Trophoblast cell (in vitro differentiated cells and primary cell): ENCODE results near the gene ARHGEF33.

Experiments used
- DNase-seq, 2 donors: peaks; one replicate each; pipeline ENCODE4 v3.0.0-alpha.2; 2016
- H2AFZ ChIP-seq: 2 replicates; pipeline ENCODE4 v1.6.1; 2013; ENCODE audit warnings: low read length, moderate library complexity, mild to moderate bottlenecking; ENCODE audit not compliant: insufficient read depth, poor library complexity
- H2AK5ac ChIP-seq: 2 replicates; pipeline ENCODE4 v1.6.1; 2013; ENCODE audit warnings: mild to moderate bottlenecking, low read length
- H2BK120ac ChIP-seq: 2 replicates; pipeline ENCODE4 v1.6.1; 2013; ENCODE audit warnings: low read length, mild to moderate bottlenecking, moderate library complexity; ENCODE audit not compliant: insufficient read depth, poor library complexity
- H2BK12ac ChIP-seq: 2 replicates; pipeline ENCODE4 v1.6.1; 2013; ENCODE audit warnings: mild to moderate bottlenecking, low read length, moderate library complexity
- H2BK5ac ChIP-seq: 2 replicates; pipeline ENCODE4 v1.6.1; 2013; ENCODE audit warnings: low read length, low read depth, moderate library complexity, mild to moderate bottlenecking; ENCODE audit not compliant: poor library complexity
- H3K14ac ChIP-seq: 2 replicates; pipeline ENCODE4 v1.6.1; 2013; ENCODE audit warnings: mild to moderate bottlenecking, low read length
- H3K18ac ChIP-seq: 2 replicates; pipeline ENCODE4 v1.6.1; 2013; ENCODE audit warnings: mild to moderate bottlenecking, low read length
- H3K23ac ChIP-seq: 2 replicates; pipeline ENCODE4 v1.6.1; 2013; ENCODE audit warnings: low read length
- H3K27ac ChIP-seq: 2 replicates; pipeline ENCODE4 v1.5.1; 2013; ENCODE audit warnings: low read depth, mild to moderate bottlenecking, inconsistent platforms, low read length, moderate library complexity
- H3K27me3 ChIP-seq: 2 replicates; pipeline ENCODE4 v1.6.1; 2013; ENCODE audit warnings: inconsistent platforms, mild to moderate bottlenecking, low read length, moderate library complexity; ENCODE audit not compliant: insufficient read depth
- H3K36me3 ChIP-seq, 2 experiments: 1 replicate in 1 of 2; 2 replicates in 1 of 2; pipeline ENCODE4 v1.6.1; 2013; ENCODE audit warnings: low read length in 2 of 2, mild to moderate bottlenecking in 2 of 2, moderate library complexity in 1 of 2; ENCODE audit not compliant: insufficient read depth in 2 of 2, control insufficient read depth in 1 of 2
- H3K4ac ChIP-seq: 2 replicates; pipeline ENCODE4 v1.6.1; 2013; ENCODE audit warnings: low read depth, mild to moderate bottlenecking, low read length, moderate library complexity
- H3K4me1 ChIP-seq, 2 experiments: 1 replicate in 1 of 2; 2 replicates in 1 of 2; pipeline ENCODE4 v1.6.1; 2013; ENCODE audit warnings: low read length in 2 of 2, mild to moderate bottlenecking in 2 of 2, moderate library complexity in 1 of 2; ENCODE audit not compliant: insufficient read depth in 2 of 2, control insufficient read depth in 1 of 2
- H3K4me2 ChIP-seq: 2 replicates; pipeline ENCODE4 v1.6.1; 2013; ENCODE audit warnings: inconsistent platforms, mild to moderate bottlenecking, low read length, moderate library complexity
- H3K4me3 ChIP-seq: 2 replicates; pipeline ENCODE4 v1.5.1; 2013; ENCODE audit warnings: mild to moderate bottlenecking, low read depth, low read length, inconsistent platforms
- H3K79me1 ChIP-seq: one replicate; pipeline ENCODE4 v1.6.1; 2013; ENCODE audit warnings: low read length
- H3K79me2 ChIP-seq: 2 replicates; pipeline ENCODE4 v1.6.1; 2013; ENCODE audit warnings: low read length, mild to moderate bottlenecking; ENCODE audit not compliant: control insufficient read depth, insufficient read depth, poor library complexity
- H3K9ac ChIP-seq: 2 replicates; pipeline ENCODE4 v1.6.1; 2013; ENCODE audit warnings: mild to moderate bottlenecking, low read length
- H3K9me3 ChIP-seq: 2 replicates; pipeline ENCODE4 v1.6.1; 2013; ENCODE audit warnings: low read depth, mild to moderate bottlenecking, control low read depth, inconsistent platforms, low read length; ENCODE audit not compliant: insufficient read depth
- H4K12ac ChIP-seq: 2 replicates; pipeline ENCODE4 v1.6.1; 2013; ENCODE audit warnings: low read depth, mild to moderate bottlenecking, low read length, moderate library complexity
- H4K8ac ChIP-seq: 2 replicates; pipeline ENCODE4 v1.6.1; 2013; ENCODE audit warnings: low read depth, mild to moderate bottlenecking, low read length, moderate library complexity
- H4K91ac ChIP-seq: one replicate; pipeline ENCODE4 v1.6.1; 2013; ENCODE audit warnings: low read depth, mild to moderate bottlenecking, low read length, moderate library complexity
- WGBS: extraction: QIAGEN DNeasy Blood & Tissue Kit; methylation state at CpG from one replicate; pipeline ENCODE4 v1.1.7; 2013; ENCODE audit warnings: missing lambda C conversion rate; ENCODE audit not compliant: insufficient read length, insufficient coverage; ENCODE audit errors: extremely low coverage; 5-methylcytosine and 5-hydroxymethylcytosine counted together

ARHGEF33 gene

DNA sequence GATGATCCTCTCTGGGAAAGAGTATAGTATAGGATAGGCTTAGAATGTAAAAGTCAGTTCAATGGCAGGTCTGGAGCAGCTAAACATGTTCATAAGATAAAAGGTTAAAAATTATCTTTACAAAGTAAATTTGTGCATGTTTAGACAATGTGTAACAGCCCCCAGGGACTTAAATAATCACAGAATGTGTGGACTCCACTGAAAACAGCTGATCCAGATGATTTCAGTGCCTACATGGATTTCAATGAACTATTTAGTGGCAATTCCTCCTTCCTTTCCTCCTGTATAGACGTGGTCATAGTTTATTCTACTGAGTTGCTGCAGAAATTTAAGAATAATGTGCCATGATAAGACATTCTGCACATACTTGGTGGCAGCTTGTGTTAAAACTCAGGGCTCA lies 42.9 kb downstream of the ARHGEF33 start:
- Histone ChIP-seq H2AK5ac (no peak overlapping the region), H3K9me3 (no peaks in the 10 kb centered on the region), H3K23ac (no peak overlapping the region), H3K27me3 (no peaks in the 10 kb centered on the region), H3K4me2 (no peak overlapping the region), H3K9ac (no peak overlapping the region), H4K12ac (no peak overlapping the region), H3K18ac (no peak overlapping the region), H4K8ac (no peak overlapping the region), H3K4me3 (no peak overlapping the region), H3K27ac (no peak overlapping the region), H2AFZ (no peak overlapping the region), H3K4me1 (peaks cover 0 to 5% of the 10 kb centered on the region in 2 experiments), H3K14ac (no peak overlapping the region), H3K79me1 (peaks cover 2% of the 10 kb centered on the region), H3K4ac (no peak overlapping the region), H2BK120ac (no peak overlapping the region), H3K36me3 (no peaks in the 10 kb centered on the region), H2BK12ac (no peak overlapping the region), H4K91ac (no peak overlapping the region), H3K79me2 (no peaks in the 10 kb centered on the region), H2BK5ac (no peak overlapping the region)
- DNase-seq, result peak; percentile 63 to 97
- no CpG with 5 or more reads among the region's 1 CpG for WGBS

- DNase-seq, result no peak
- Histone ChIP-seq H3K4me1 (peaks cover 0 to 7% of the 10 kb centered on the region in 2 experiments), H3K18ac (no peak overlapping the region), H2BK120ac (no peak overlapping the region), H3K23ac (no peak overlapping the region), H3K14ac (no peak overlapping the region), H3K27me3 (no peaks in the 10 kb centered on the region), H4K91ac (no peak overlapping the region), H3K4ac (no peak overlapping the region), H2AFZ (no peak overlapping the region), H3K79me2 (no peaks in the 10 kb centered on the region), H2AK5ac (no peak overlapping the region), H2BK12ac (no peak overlapping the region), H3K9ac (no peak overlapping the region), H4K8ac (no peak overlapping the region), H2BK5ac (no peak overlapping the region), H4K12ac (no peak overlapping the region), H3K4me3 (no peak overlapping the region), H3K36me3 (no peaks in the 10 kb centered on the region), H3K4me2 (no peak overlapping the region), H3K9me3 (no peaks in the 10 kb centered on the region), H3K27ac (no peak overlapping the region), H3K79me1 (peaks cover 2% of the 10 kb centered on the region)
- no CpG with 5 or more reads among the region's 3 CpGs for WGBS
These were observed 44.0 kb downstream of the ARHGEF33 start for GRCh38 chr2:38933653-38934052.

GRCh38 chr2:38934742-38935141 lies 45.1 kb downstream of the ARHGEF33 start:
- no peak for DNase-seq
- Histone ChIP-seq H3K9ac (no peak overlapping the region), H2BK12ac (no peak overlapping the region), H2AK5ac (no peak overlapping the region), H4K12ac (no peak overlapping the region), H3K4me3 (no peak overlapping the region), H3K36me3 (no peaks in the 10 kb centered on the region), H3K14ac (no peak overlapping the region), H4K91ac (no peak overlapping the region), H3K4ac (no peak overlapping the region), H3K79me1 (peaks cover 2% of the 10 kb centered on the region), H3K9me3 (no peaks in the 10 kb centered on the region), H3K27ac (no peak overlapping the region), H3K27me3 (no peaks in the 10 kb centered on the region), H3K23ac (no peak overlapping the region), H2AFZ (no peak overlapping the region), H3K79me2 (no peaks in the 10 kb centered on the region), H3K4me1 (peaks cover 0 to 7% of the 10 kb centered on the region in 2 experiments), H4K8ac (no peak overlapping the region), H2BK5ac (no peak overlapping the region), H3K4me2 (no peak overlapping the region), H2BK120ac (no peak overlapping the region), H3K18ac (no peak overlapping the region)
- no CpG with 5 or more reads among the region's 5 CpGs for WGBS

DNA sequence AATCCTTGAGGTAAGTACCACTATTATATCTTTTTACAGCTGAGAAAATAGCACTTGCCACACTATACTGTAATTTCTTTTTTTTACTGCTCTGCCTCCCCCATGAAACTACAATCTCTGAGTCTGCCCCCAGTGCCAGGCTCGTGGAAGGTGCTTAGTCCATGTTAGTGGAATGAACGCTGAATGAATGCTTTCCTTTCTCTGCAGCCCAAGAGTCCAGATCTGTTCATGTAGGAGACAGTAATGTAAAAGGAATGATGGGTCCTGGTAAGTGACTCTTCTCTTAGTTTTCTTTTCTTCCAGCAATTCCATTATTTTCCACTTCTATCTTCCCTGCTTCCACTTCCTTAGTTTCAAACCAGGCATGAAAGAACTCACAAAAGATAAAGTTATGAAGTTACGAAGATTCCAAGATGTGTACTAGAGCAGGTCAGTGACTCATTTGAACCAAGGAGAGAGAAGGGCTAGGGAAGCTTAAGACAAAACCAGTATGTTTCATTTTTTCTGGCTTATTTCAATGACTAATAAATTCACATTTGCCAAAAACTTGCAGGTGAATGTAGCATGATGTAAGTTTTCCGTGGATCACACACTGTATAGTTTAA lies 46.0 kb downstream of the ARHGEF33 start:
- Histone ChIP-seq H2AK5ac (no peak overlapping the region), H3K23ac (no peak overlapping the region), H2AFZ (no peak overlapping the region), H2BK120ac (no peak overlapping the region), H4K8ac (no peak overlapping the region), H3K27me3 (no peaks in the 10 kb centered on the region), H2BK5ac (no peak overlapping the region), H3K9ac (no peak overlapping the region), H3K14ac (no peak overlapping the region), H4K12ac (no peak overlapping the region), H3K4me1 (peaks cover 0 to 7% of the 10 kb centered on the region in 2 experiments), H3K4ac (no peak overlapping the region), H3K4me3 (no peak overlapping the region), H3K18ac (no peak overlapping the region), H3K79me2 (no peaks in the 10 kb centered on the region), H4K91ac (no peak overlapping the region), H3K27ac (no peak overlapping the region), H3K9me3 (no peaks in the 10 kb centered on the region), H3K79me1 (peaks cover 2% of the 10 kb centered on the region), H3K36me3 (no peaks in the 10 kb centered on the region), H2BK12ac (no peak overlapping the region), H3K4me2 (no peak overlapping the region)
- WGBS, result no CpG with 5 or more reads among the region's 4 CpGs
- DNase-seq, result peak; percentile 44 to 86
